A549 (cell line): Measurements from ENCODE around the gene FHAD1. TPM values are rescaled to one million over a fixed set of nuclear protein-coding genes. Genes with fewer than 3 reads are reported as not detected.

ENCODE experiments used
- ATAC-seq, 2 experiments: fragments of 200-7000 bp in 1 of 2; fragments of >200 bp in 1 of 2; cut with Nextera tagmentation in 1 of 2; cut with Tn5 transposase in 1 of 2; 3 replicates each; pipeline versions ENCODE4 v1.8.0 to v1.9.1; 2018 to 2020; ENCODE audit warnings: mild to moderate bottlenecking in 1 of 2, moderate library complexity in 1 of 2
- CTCF ChIA-PET: fragments of 300-600 bp; sonication (Branson Sonifier 250); formaldehyde crosslinking; extraction: SDS; loops from one replicate; lab custom pipeline; 2021; ENCODE audit warnings: antibody characterized with exemption, inconsistent platforms; lab: Yijun Ruan, JAX
- POLR2A ChIA-PET: fragments of 350-600 bp; formaldehyde crosslinking; extraction: SDS; loops from one replicate; lab custom pipeline; 2021; ENCODE audit warnings: antibody characterized with exemption, inconsistent platforms; lab: Yijun Ruan, JAX
- DNase-seq, 2 experiments: peaks; one replicate each; pipeline versions ENCODE4 v3.0.0 to v3.0.0-alpha.2; 2011 to 2016; ENCODE audit warnings: low read depth in 1 of 2, low spot score in 1 of 2
- FAIRE-seq: peaks from 2 replicates; lab custom pipeline; 2011; peaks lifted over from hg19 to GRCh38; lab: Jason Lieb, UNC
- H3K27ac ChIP-seq, 2 experiments: fragments of >200 bp; sonication (Bioruptor Twin); formaldehyde crosslinking; 3 replicates each; pipeline ENCODE4 v1.5.1; 2016 to 2017
- H3K4me1 ChIP-seq: fragments of >200 bp; sonication (Bioruptor Twin); formaldehyde crosslinking; 3 replicates; pipeline ENCODE4 v1.6.1; 2016
- H3K4me2 ChIP-seq: fragments of >200 bp; sonication (Bioruptor Twin); formaldehyde crosslinking; 3 replicates; pipeline ENCODE4 v1.6.1; 2016
- H3K4me3 ChIP-seq: fragments of >200 bp; sonication (Bioruptor Twin); formaldehyde crosslinking; 3 replicates; pipeline ENCODE4 v1.5.1; 2016
- H3K9me3 ChIP-seq: fragments of >200 bp; sonication (Bioruptor Twin); formaldehyde crosslinking; 3 replicates; pipeline ENCODE4 v1.6.1; 2016
- CBX2 ChIP-seq: fragments of 200-600 bp; sonication (generic); IDR thresholded peaks from 2 replicates; pipeline ENCODE4 v1.6.1; 2016; ENCODE audit warnings: low read depth, mild to moderate bottlenecking, borderline replicate concordance
- CEBPB ChIP-seq, 2 experiments: fragments of >200 bp in 1 of 2; sonication (Bioruptor Twin) in 1 of 2; formaldehyde crosslinking in 1 of 2; IDR thresholded peaks; 2 replicates each; pipeline ENCODE4 v1.6.1; 2012 to 2016
- CHD2 ChIP-seq: fragments of 150-350 bp; IDR thresholded peaks from 2 replicates; pipeline ENCODE4 v1.6.1; 2014; ENCODE audit warnings: low read length; ENCODE audit not compliant: partially characterized antibody
- EHF ChIP-seq: fragments of 250-450 bp; sonication (Bioruptor Pico); IDR thresholded peaks from 2 replicates; pipeline ENCODE4 v1.5.0; 2020; ENCODE audit warnings: mild to moderate bottlenecking
- EHMT2 ChIP-seq: fragments of 200-600 bp; sonication (generic); IDR thresholded peaks from 2 replicates; pipeline ENCODE4 v1.6.1; 2016; ENCODE audit warnings: antibody characterized with exemption, low read depth, mild to moderate bottlenecking, moderate library complexity
- EP300 ChIP-seq, 2 experiments: fragments of >200 bp; sonication (Bioruptor Twin); formaldehyde crosslinking; IDR thresholded peaks; 2 replicates in 1 of 2; 3 replicates in 1 of 2; pipeline ENCODE4 v1.6.1; 2016 to 2017
- ESRRA ChIP-seq: fragments of 150-350 bp; IDR thresholded peaks from 2 replicates; pipeline ENCODE4 v1.6.1; 2014; ENCODE audit warnings: mild to moderate bottlenecking, low read length, borderline replicate concordance
- FOSL2 ChIP-seq, 2 experiments: fragments of 450-650 bp in 1 of 2; fragments of >200 bp in 1 of 2; sonication (Bioruptor Twin) in 1 of 2; formaldehyde crosslinking; IDR thresholded peaks; 2 replicates each; pipeline versions ENCODE4 v1.5.0 to v1.6.1; 2016 to 2020; ENCODE audit warnings: mild to moderate bottlenecking in 1 of 2, moderate library complexity in 1 of 2
- FOXS1 ChIP-seq: fragments of 250-450 bp; sonication (Bioruptor Pico); IDR thresholded peaks from 2 replicates; pipeline ENCODE4 v1.5.0; 2020; ENCODE audit warnings: mild to moderate bottlenecking, moderate library complexity
- GATA3 ChIP-seq: IDR thresholded peaks from 2 replicates; pipeline ENCODE4 v1.6.1; 2012; ENCODE audit warnings: borderline replicate concordance
- HDAC2 ChIP-seq: fragments of 200-600 bp; sonication (generic); IDR thresholded peaks from 2 replicates; pipeline ENCODE4 v1.6.1; 2016
- HES2 ChIP-seq: fragments of >200 bp; sonication (Bioruptor Twin); formaldehyde crosslinking; IDR thresholded peaks from 2 replicates; pipeline ENCODE4 v1.6.1; 2016
- HEYL ChIP-seq: fragments of 250-450 bp; sonication (Bioruptor Pico); IDR thresholded peaks from 2 replicates; pipeline ENCODE4 v1.8.0; 2021; ENCODE audit warnings: mild to moderate bottlenecking, moderate library complexity
- HMGXB4 ChIP-seq: fragments of 250-450 bp; sonication (Bioruptor Pico); IDR thresholded peaks from 2 replicates; pipeline ENCODE4 v1.5.0; 2021; ENCODE audit warnings: mild to moderate bottlenecking, moderate library complexity, borderline replicate concordance
- HOXB13 ChIP-seq: fragments of 250-450 bp; sonication (Bioruptor Pico); IDR thresholded peaks from 2 replicates; pipeline ENCODE4 v1.5.0; 2020; ENCODE audit warnings: low read depth, mild to moderate bottlenecking, moderate library complexity
- JUN ChIP-seq, 2 experiments: fragments of >200 bp; sonication (Bioruptor Twin); formaldehyde crosslinking; IDR thresholded peaks; 2 replicates in 1 of 2; 3 replicates in 1 of 2; pipeline ENCODE4 v1.6.1; 2016 to 2017
- KDM1A ChIP-seq: fragments of 200-600 bp; sonication (generic); IDR thresholded peaks from 2 replicates; pipeline ENCODE4 v1.6.1; 2016; ENCODE audit warnings: low read depth, mild to moderate bottlenecking
- MAFK ChIP-seq: fragments of 450-650 bp; IDR thresholded peaks from 2 replicates; pipeline ENCODE4 v1.6.1; 2014; ENCODE audit not compliant: partially characterized antibody
- MYC ChIP-seq: IDR thresholded peaks from 2 replicates; pipeline ENCODE4 v1.6.1; 2012; ENCODE audit warnings: mild to moderate bottlenecking, inconsistent platforms, low read length, improper control_type of control experiment, borderline replicate concordance
- NFE2L2 ChIP-seq: fragments of 150-350 bp; conservative IDR thresholded peaks from 2 replicates; pipeline ENCODE4 v1.6.1; 2014; ENCODE audit warnings: low read length
- NR3C1 ChIP-seq: fragments of >200 bp; sonication (Bioruptor Twin); formaldehyde crosslinking; IDR thresholded peaks from 3 replicates; pipeline ENCODE4 v1.6.1; 2017
- POLR2A ChIP-seq: IDR thresholded peaks from 2 replicates; pipeline ENCODE4 v1.6.1; 2012; ENCODE audit warnings: mild to moderate bottlenecking, low read length
- RAD21 ChIP-seq, 2 experiments: fragments of >200 bp in 1 of 2; sonication (Bioruptor Twin) in 1 of 2; formaldehyde crosslinking in 1 of 2; IDR thresholded peaks in 1 of 2; conservative IDR thresholded peaks in 1 of 2; 2 replicates in 1 of 2; 3 replicates in 1 of 2; pipeline ENCODE4 v1.6.1; 2012 to 2018; ENCODE audit warnings: inconsistent platforms in 1 of 2
- RFX5 ChIP-seq: fragments of 450-650 bp; IDR thresholded peaks from 2 replicates; pipeline ENCODE4 v1.7.1; 2014; ENCODE audit warnings: antibody characterized with exemption, mild to moderate bottlenecking, moderate library complexity
- RNF2 ChIP-seq: fragments of 200-600 bp; sonication (generic); IDR thresholded peaks from 2 replicates; pipeline ENCODE4 v1.6.1; 2016; ENCODE audit warnings: low read depth, mild to moderate bottlenecking, antibody characterized with exemption, moderate library complexity, borderline replicate concordance
- USF2 ChIP-seq: fragments of 450-650 bp; IDR thresholded peaks from 2 replicates; pipeline ENCODE4 v1.6.1; 2014; ENCODE audit warnings: antibody characterized with exemption
- ZNF302 ChIP-seq: fragments of 250-450 bp; sonication (Bioruptor Pico); IDR thresholded peaks from 2 replicates; pipeline ENCODE4 v1.9.0; 2021; ENCODE audit warnings: inconsistent platforms, mild to moderate bottlenecking, moderate library complexity
- WGBS: methylation state at CpG from one replicate; pipeline ENCODE4 v1.1.6; 2017; ENCODE audit errors: missing lambda C conversion rate; 5-methylcytosine and 5-hydroxymethylcytosine counted together
- polyA plus RNA-seq, 4 experiments: library from polyadenylated mRNA; depleted of rRNA in 3 of 4; stranded (reverse); fragments of >200 nt; fragmentation: RNase III in 1 of 4; extraction: RNeasy Plus Mini Kit Qiagen cat#74134 plus additional on column Dnase treatment in 1 of 4; gene quantifications; 2 replicates in 3 of 4; 3 replicates in 1 of 4; pipeline ENCODE4 v1.2.3, GENCODE V29; 2011 to 2017

Gene FHAD1
- polyA plus RNA-seq, 2 of the 4 experiments (the other 2 are of a cell fraction), result 0.31 to 0.32 TPM

GRCh38 chr1:15244813-15245212 lies 2.2 kb upstream of the FHAD1 start:
- DNase-seq (no peak), ATAC-seq (no peak), FAIRE-seq (no peak)
- POLR2A ChIA-PET, result no interaction called here
- WGBS, result 91% methylated on average over 5 of the region's 5 CpGs
- H3K4me1 ChIP-seq, result no peaks in the 10 kb centered on the region
- H3K4me2 ChIP-seq, result no peak overlapping the region
- H3K27ac ChIP-seq, result no peak overlapping the region
- H3K4me3 ChIP-seq, result no peak overlapping the region
- TF ChIP-seq ZNF302 (no peak), RNF2 (no peak)
- CTCF ChIA-PET, result interaction anchor here (1.2 kb wide), 1 partner anchor 26 kb away, joined by 3 read pairs; no protein-coding TSS in a partner anchor
- no peaks in the 10 kb centered on the region for H3K9me3 ChIP-seq

GRCh38 chr1:15245593-15246360 lies 1.2 kb upstream of the FHAD1 start:
- ChIA-PET CTCF (interaction anchor here (1.3 kb wide), 1 partner anchor 25 kb away, joined by 3 read pairs; no protein-coding TSS in a partner anchor), POLR2A (no interaction called here)
- no peak for FAIRE-seq
- 80% methylated on average over 11 of the region's 11 CpGs for WGBS
- Histone ChIP-seq H3K4me2 (no peak overlapping the region), H3K4me1 (no peaks in the 10 kb centered on the region), H3K27ac (no peak overlapping the region), H3K9me3 (no peaks in the 10 kb centered on the region), H3K4me3 (no peak overlapping the region)
- ATAC-seq, result no peak
- TF ChIP-seq NR3C1, result no peak
- no peak for TF ChIP-seq USF2
- TF ChIP-seq CHD2, result no peak
- TF ChIP-seq HOXB13 (CRISPR knock-in tag), result no peak
- no peak for TF ChIP-seq HES2
- no peak for TF ChIP-seq MYC
- TF ChIP-seq JUN (IDR thresholded peaks at IDR 0.05), result no peak
- no peak for TF ChIP-seq ZNF302
- TF ChIP-seq FOSL2 (IDR thresholded peaks at IDR 0.05), result no peak
- TF ChIP-seq FOSL2 (CRISPR knock-in tag; IDR thresholded peaks at IDR 0.05), result no peak
- no peak for TF ChIP-seq HDAC2
- no peak for DNase-seq

- Histone ChIP-seq H3K4me3 (no peak overlapping the region), H3K9me3 (no peaks in the 10 kb centered on the region), H3K4me1 (no peaks in the 10 kb centered on the region), H3K27ac (no peak overlapping the region), H3K4me2 (no peak overlapping the region)
- WGBS, result 75% methylated on average over 4 of the region's 4 CpGs
- TF ChIP-seq HEYL (CRISPR knock-in tag) (no peak), JUN (IDR thresholded peaks at IDR 0.05) (no peak), ESRRA (no peak), CBX2 (no peak), CEBPB (IDR thresholded peaks at IDR 0.05) (no peak), EHF (CRISPR knock-in tag) (no peak), GATA3 (no peak), HES2 (no peak), MAFK (no peak), KDM1A (no peak), USF2 (no peak), EHMT2 (no peak), HMGXB4 (CRISPR knock-in tag) (no peak), NFE2L2 (no peak), EP300 (IDR thresholded peaks at IDR 0.05) (no peak), POLR2A (no peak), RFX5 (no peak), FOXS1 (CRISPR knock-in tag) (no peak), RAD21 (conservative IDR thresholded peaks at IDR 0.05 in 1 of 2, IDR thresholded peaks at IDR 0.05 in 1 of 2) (no peak)
- no peak for FAIRE-seq
- no peak for ATAC-seq
- CTCF ChIA-PET, result interaction anchor here (0.8 to 2.8 kb wide), 4 partner anchors 13 to 96 kb away, joined by 3 to 11 read pairs (median 7); no protein-coding TSS in a partner anchor
- no peak for DNase-seq
- POLR2A ChIA-PET, result no interaction called here
These were observed 1.2 kb downstream of the FHAD1 start for GRCh38 chr1:15248216-15248615.
